HepG2 (cell line): ENCODE measurements around the gene RTEL1. TPM values are rescaled to one million over a fixed set of nuclear protein-coding genes. Genes with fewer than 3 reads are reported as not detected.

Experiments used
- HMGXB3 ChIP-seq: sonication (generic); formaldehyde crosslinking; IDR thresholded peaks from 2 replicates; pipeline ENCODE4 v1.4.0; 2020; ENCODE audit warnings: missing genetic modification reagents, borderline replicate concordance
- TBX2 ChIP-seq: sonication (generic); formaldehyde crosslinking; IDR thresholded peaks from 2 replicates; pipeline ENCODE4 v1.5.0; 2020; ENCODE audit warnings: missing genetic modification reagents, mild to moderate bottlenecking, borderline replicate concordance
- TERF1 ChIP-seq: sonication (generic); formaldehyde crosslinking; IDR thresholded peaks from 2 replicates; pipeline ENCODE4 v1.8.0; 2022; ENCODE audit warnings: mild to moderate bottlenecking, missing genetic modification reagents, moderate library complexity
- ZEB1 ChIP-seq: IDR thresholded peaks from 2 replicates; pipeline ENCODE4 v1.6.1; 2012; ENCODE audit warnings: mild to moderate bottlenecking, low read depth, inconsistent platforms; ENCODE audit not compliant: insufficient replicate concordance
- ZNF232 ChIP-seq: sonication (generic); formaldehyde crosslinking; IDR thresholded peaks from 2 replicates; pipeline ENCODE4 v1.4.0; 2020; ENCODE audit warnings: missing genetic modification reagents, borderline replicate concordance
- ZNF382 ChIP-seq: sonication (generic); formaldehyde crosslinking; IDR thresholded peaks from 2 replicates; pipeline ENCODE4 v1.5.0; 2020; ENCODE audit warnings: missing genetic modification reagents, mild to moderate bottlenecking, borderline replicate concordance
- ZNF530 ChIP-seq: sonication (generic); formaldehyde crosslinking; IDR thresholded peaks from 2 replicates; pipeline ENCODE4 v1.5.0; 2020; ENCODE audit warnings: low read depth, mild to moderate bottlenecking, missing genetic modification reagents
- ZNF678 ChIP-seq: sonication (generic); formaldehyde crosslinking; IDR thresholded peaks from 2 replicates; pipeline ENCODE4 v1.4.0; 2020; ENCODE audit warnings: mild to moderate bottlenecking, missing genetic modification reagents
- polyA plus RNA-seq, 8 experiments: library from polyadenylated mRNA; depleted of rRNA in 3 of 8; stranded (reverse) in 7 of 8; unstranded in 1 of 8; fragments of >200 nt; fragmentation: Illumina TruSeq in 4 of 8; extraction: Trizol in 4 of 8; gene quantifications; 2 replicates each; pipeline versions ENCODE4 v1.2.1 to v1.2.3, GENCODE V29; 2011 to 2016; ENCODE audit warnings: low read depth in 4 of 8, missing spikeins in 1 of 8, mixed read lengths in 1 of 8; ENCODE audit not compliant: insufficient read depth in 1 of 8
- total RNA-seq, 5 experiments: library from RNA; depleted of rRNA; stranded (reverse); fragments of >200 nt; fragmentation: Illumina TruSeq; extraction: Trizol; gene quantifications; 2 replicates each; pipeline ENCODE4 v1.2.3, GENCODE V29; 2016; ENCODE audit warnings: low read depth in 1 of 5
- TF ChIP-seq, protein P1 (sequence below): sonication (generic); formaldehyde crosslinking; IDR thresholded peaks from 2 replicates; pipeline ENCODE4 v1.4.0; 2020; ENCODE audit warnings: missing genetic modification reagents, borderline replicate concordance
- TF ChIP-seq, protein P2 (sequence below): sonication (generic); formaldehyde crosslinking; IDR thresholded peaks from 2 replicates; pipeline ENCODE4 v1.5.1; 2020; ENCODE audit warnings: missing genetic modification reagents, mild to moderate bottlenecking, borderline replicate concordance
- TF ChIP-seq, protein P3 (sequence below): IDR thresholded peaks from 2 replicates; pipeline ENCODE4 v1.6.1; 2016
- TF ChIP-seq, protein P4 (sequence below): sonication (generic); formaldehyde crosslinking; IDR thresholded peaks from 2 replicates; pipeline ENCODE4 v1.8.0; 2022; ENCODE audit warnings: missing genetic modification reagents, mild to moderate bottlenecking, inconsistent platforms, borderline replicate concordance

RTEL1 gene
- total and polyA plus RNA-seq, 2 of the 13 experiments (the other 11 are each of a cell fraction or from before 2014, with no cell fraction given), result 21.8 to 36.4 TPM

DNA sequence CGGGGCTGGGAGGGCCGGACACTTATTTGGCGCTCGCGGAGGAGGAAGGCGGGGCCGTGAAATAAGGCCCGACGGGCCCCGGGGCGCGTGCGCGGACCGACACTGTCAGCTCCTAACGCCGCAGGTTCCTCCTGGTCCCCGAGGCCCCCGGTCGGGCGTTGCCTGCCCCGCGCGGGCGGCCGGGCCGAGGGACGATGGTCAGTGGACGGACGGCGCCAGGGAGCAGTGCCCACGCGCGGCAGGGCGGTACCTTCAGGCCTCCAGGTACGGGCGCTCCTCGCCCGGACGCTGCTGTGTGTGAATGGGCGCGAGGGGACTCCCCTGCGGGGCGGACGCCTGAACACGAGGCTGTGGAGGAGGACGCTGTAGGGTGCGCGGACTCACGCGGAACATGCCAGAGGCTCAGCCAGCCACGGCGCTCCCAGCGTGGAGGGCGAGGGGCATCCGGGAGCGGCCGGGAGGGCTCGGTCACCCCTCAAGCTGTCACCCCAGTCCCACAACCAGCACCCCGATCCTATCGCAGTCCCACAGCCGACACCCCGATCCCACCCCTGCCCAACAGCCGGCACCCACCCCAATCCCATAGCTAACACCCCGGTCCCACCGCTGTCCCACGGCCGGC lies 30.9 kb upstream of the RTEL1 start (continued):
- TF ChIP-seq, protein P1, sequence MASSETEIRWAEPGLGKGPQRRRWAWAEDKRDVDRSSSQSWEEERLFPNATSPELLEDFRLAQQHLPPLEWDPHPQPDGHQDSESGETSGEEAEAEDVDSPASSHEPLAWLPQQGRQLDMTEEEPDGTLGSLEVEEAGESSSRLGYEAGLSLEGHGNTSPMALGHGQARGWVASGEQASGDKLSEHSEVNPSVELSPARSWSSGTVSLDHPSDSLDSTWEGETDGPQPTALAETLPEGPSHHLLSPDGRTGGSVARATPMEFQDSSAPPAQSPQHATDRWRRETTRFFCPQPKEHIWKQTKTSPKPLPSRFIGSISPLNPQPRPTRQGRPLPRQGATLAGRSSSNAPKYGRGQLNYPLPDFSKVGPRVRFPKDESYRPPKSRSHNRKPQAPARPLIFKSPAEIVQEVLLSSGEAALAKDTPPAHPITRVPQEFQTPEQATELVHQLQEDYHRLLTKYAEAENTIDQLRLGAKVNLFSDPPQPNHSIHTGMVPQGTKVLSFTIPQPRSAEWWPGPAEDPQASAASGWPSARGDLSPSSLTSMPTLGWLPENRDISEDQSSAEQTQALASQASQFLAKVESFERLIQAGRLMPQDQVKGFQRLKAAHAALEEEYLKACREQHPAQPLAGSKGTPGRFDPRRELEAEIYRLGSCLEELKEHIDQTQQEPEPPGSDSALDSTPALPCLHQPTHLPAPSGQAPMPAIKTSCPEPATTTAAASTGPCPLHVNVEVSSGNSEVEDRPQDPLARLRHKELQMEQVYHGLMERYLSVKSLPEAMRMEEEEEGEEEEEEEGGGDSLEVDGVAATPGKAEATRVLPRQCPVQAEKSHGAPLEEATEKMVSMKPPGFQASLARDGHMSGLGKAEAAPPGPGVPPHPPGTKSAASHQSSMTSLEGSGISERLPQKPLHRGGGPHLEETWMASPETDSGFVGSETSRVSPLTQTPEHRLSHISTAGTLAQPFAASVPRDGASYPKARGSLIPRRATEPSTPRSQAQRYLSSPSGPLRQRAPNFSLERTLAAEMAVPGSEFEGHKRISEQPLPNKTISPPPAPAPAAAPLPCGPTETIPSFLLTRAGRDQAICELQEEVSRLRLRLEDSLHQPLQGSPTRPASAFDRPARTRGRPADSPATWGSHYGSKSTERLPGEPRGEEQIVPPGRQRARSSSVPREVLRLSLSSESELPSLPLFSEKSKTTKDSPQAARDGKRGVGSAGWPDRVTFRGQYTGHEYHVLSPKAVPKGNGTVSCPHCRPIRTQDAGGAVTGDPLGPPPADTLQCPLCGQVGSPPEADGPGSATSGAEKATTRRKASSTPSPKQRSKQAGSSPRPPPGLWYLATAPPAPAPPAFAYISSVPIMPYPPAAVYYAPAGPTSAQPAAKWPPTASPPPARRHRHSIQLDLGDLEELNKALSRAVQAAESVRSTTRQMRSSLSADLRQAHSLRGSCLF (CRISPR knock-in tag), result no peak
- TF ChIP-seq, protein P2, sequence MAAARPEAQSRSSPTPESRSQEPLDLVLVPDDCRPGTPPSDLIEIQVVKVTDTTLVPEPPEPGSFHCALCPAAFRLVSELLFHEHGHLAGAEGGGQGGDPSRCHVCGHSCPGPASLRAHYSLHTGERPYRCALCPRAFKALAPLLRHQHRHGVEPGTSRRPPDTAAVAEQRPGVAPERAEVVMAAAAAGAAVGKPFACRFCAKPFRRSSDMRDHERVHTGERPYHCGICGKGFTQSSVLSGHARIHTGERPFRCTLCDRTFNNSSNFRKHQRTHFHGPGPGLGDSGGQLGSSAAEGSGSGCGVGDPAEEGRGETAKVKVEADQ, result peak; percentile 67; the same call in 1 of the 2 replicates
- TF ChIP-seq ZNF382 (CRISPR knock-in tag) (no peak), ZNF678 (CRISPR knock-in tag) (peak; percentile 81; the same call in 1 of the 2 replicates), TBX2 (peak; percentile 90), HMGXB3 (peak; percentile 79; the same call in 1 of the 2 replicates), ZNF232 (CRISPR knock-in tag) (peak; percentile 97), ZEB1 (no peak), ZNF530 (CRISPR knock-in tag) (no peak), TERF1 (CRISPR knock-in tag) (no peak)
- TF ChIP-seq, protein P3, sequence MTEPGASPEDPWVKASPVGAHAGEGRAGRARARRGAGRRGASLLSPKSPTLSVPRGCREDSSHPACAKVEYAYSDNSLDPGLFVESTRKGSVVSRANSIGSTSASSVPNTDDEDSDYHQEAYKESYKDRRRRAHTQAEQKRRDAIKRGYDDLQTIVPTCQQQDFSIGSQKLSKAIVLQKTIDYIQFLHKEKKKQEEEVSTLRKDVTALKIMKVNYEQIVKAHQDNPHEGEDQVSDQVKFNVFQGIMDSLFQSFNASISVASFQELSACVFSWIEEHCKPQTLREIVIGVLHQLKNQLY (CRISPR knock-in tag), result 0 out of 2 replicates have a peak, but pooled peaks have one; percentile 49
- TF ChIP-seq, protein P4, sequence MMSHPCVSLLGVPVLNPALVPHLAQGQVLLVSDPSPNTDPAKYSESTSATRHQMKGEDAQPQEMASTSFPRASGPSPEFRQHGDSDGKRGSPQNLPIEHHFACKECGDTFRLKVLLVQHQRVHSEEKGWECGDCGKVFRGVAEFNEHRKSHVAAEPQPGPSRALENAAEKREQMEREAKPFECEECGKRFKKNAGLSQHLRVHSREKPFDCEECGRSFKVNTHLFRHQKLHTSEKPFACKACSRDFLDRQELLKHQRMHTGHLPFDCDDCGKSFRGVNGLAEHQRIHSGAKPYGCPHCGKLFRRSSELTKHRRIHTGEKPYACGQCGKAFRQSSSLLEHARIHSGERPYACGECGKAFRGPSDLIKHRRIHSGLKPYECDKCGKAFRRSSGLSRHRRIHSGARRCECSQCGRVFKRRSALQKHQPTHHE, result no peak; the same call in 1 of the 2 replicates
